CMK (cell line): Measurements from ENCODE around the gene ANKRD11.
A peak's percentile ranks its signal among the peaks of the same experiment; 100 is the strongest.

ENCODE experiments used
- DNase-seq: peaks from one replicate; pipeline ENCODE4 v3.0.0-alpha.2; 2010; ENCODE audit warnings: low read depth

The ANKRD11 gene

GRCh38 chr16:89297156-89297874 lies 193.0 kb downstream of the ANKRD11 start:
- DNase-seq: no peak

DNA sequence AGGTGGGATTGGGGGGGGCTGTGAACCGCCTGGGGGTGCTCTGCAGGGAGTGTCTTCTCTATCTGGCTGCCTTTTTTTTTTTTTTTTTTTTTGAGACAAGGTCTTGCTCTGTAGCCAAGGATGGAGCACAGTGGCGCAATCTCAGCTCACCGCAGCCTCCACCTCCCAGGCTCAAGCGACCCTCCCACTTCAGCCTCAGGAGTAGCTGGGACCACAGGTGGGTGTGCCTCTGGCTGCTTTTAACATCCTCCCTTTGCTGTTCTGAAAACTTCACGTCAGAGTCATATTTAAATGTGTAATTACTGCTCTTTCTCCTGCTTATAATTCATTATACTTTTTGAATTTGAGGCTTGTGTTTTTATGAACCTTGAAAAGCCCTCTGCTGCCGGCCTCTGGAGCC lies 194.4 kb downstream of the ANKRD11 start:
- DNase-seq: no peak

- DNase-seq: no peak
These were observed 195.1 kb downstream of the ANKRD11 start for GRCh38 chr16:89295071-89295900.

- no peak for DNase-seq
These were observed 195.9 kb downstream of the ANKRD11 start for GRCh38 chr16:89294486-89294885.

DNA sequence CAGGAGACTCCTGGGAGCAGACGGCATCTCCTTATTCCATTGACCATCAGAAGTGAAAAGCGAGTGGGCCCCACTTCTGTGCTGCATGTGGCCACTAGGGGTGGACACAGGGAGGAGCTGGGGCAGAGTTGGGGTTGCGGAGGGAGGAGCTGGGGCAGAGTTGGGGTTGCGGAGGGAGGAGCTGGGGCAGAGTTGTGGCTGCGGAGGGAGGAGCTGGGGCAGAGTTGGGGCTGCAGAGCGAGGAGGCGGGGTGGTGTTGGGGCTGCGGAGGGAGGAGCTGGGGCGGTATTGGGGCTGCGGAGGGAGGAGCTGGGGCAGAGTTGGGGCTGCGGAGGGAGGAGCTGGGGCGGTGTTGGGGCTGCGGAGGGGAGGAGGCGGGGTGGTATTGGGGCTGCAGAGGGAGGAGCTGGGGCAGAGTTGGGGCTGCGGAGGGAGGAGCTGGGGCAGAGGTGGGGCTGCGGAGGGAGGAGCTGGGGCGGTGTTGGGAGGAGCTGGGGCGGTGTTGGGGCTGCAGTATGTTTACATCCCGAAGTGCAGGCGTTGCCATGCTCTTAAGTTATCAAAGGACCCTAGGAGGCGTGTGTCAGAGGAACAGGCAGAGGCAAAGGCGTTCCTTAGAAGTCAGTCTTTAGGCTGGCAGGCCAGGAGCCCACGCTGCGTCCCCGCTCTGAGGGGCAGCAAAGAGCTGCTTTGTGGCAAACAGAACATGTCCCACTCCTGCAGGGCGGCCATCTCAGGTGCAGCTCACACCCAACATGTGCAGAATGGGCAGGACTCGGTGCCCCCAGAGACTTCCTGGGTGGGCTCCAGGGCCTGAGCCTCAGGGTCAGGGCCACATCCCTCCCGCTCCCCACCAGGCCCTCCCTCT lies 196.9 kb downstream of the ANKRD11 start:
- no peak for DNase-seq

DNA sequence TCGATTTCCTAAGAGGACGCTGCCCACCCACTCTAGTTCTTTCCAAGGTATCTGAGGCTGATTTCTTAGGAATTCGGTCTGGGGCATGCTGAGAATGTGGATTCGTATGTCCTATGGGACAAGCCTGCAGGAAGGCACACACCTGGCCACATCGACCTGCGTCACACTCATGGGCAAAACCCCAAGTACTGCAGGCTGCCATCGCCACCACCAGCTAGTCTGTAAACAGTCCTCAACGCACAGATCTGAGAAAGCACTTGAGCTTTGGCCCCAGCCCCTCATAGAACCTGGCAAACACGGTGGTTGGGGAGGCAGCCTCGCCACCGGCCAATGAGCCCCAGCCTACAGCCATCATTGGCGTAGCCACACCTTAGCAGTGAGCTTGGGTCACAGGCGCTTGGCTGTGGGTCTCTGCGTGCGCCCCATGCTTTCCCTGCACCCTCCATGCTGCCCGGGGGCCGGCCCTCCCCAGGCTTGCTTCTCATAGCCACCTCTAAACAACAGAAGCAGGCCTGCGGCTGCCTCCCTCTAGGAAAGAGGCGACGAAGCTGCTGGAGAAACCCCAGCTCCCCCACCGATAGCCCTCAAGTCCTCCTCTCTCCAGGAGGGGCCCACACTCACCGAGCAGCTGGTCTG lies 197.8 kb downstream of the ANKRD11 start:
- no peak for DNase-seq

GRCh38 chr16:89291776-89292175 lies 198.6 kb downstream of the ANKRD11 start:
- DNase-seq: no peak

DNA sequence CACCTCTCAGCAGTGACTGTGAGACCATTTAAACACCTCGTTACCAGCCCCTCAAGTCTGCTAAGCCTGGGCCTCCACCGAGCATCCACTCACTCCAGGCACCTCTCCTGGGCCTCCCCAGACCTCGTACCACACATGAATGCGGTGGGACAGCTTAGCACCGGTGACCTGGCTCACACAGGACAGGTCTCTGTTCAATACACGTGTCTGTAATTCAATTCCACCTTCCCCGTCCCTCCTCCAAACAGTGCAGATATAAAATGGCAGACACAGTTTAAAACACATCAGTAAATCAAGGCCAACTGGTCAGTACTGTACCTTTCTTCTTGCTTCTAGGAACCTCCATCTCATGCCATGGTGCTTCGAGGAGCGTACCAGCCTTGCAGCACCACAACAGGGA lies 199.0 kb downstream of the ANKRD11 start:
- DNase-seq: no peak

GRCh38 chr16:89290887-89291286 lies 199.5 kb downstream of the ANKRD11 start:
- no peak for DNase-seq

DNA sequence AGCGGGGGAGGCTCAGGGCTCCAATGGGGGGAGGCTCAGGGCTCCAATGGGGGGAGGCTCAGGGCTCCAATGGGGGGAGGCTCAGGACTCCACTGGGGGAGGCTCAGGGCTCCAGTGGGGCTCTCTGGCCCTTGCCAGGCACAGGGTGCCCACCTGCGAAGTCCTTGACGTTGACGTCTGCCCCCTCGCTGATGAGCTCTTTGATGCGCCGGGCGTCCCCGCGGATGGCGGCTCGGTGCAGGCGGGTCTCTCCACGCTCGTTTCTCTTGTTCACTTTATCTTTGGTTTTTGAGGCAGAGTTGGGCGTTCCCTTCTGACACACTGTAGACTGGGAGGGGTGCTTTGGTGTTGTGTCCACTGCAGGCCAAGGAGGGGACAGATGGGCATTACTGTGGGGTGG lies 199.9 kb downstream of the ANKRD11 start:
- no peak for DNase-seq

- peak; percentile 29 for DNase-seq
These were observed 200.6 kb downstream of the ANKRD11 start for GRCh38 chr16:89289428-89290395.

DNA sequence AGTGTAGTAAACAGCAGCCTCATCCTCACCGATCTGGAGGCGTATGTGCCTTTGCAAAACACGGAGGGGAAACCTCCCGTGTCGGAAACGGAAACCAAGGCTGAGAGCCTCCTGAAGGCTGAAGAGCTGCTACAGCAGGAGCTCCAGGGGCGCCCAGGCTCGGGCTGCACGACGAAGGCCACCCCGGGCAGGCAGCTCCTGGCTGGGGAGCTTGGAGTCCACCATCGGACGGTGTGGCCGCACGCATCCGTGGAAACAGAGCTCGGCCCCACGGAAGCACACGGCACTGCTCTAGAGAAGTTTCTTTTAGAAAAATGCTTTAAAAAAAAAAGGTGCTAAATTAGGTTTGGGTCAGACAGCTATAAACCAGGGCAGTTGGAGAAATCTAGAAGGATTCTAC lies 201.4 kb downstream of the ANKRD11 start:
- no peak for DNase-seq

- DNase-seq: no peak
These were observed 201.8 kb downstream of the ANKRD11 start for GRCh38 chr16:89288577-89288844.

GRCh38 chr16:89287777-89288576 lies 202.4 kb downstream of the ANKRD11 start:
- DNase-seq: no peak

- no peak for DNase-seq
These were observed 204.3 kb downstream of the ANKRD11 start for GRCh38 chr16:89286096-89286495.

DNA sequence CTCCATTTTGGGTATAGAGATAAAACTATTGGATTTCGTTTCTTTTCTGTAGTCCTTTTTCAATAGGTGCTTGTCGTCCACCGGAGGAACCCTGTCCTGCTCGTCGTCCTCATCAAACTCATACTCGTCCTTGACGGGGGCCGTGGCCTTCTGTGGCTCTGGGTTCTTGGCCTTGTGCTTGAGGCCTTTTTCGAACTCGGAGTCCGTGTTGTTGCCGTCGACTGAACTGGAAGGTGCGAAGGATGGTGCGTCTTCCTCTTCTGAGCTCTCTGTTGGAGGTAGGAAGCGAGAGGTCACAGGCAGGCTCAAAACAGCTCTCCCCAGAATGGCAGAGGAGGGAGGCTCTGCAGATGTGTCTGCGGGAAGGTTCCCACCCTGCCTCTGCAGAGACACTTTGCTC lies 205.0 kb downstream of the ANKRD11 start:
- no peak for DNase-seq

DNA sequence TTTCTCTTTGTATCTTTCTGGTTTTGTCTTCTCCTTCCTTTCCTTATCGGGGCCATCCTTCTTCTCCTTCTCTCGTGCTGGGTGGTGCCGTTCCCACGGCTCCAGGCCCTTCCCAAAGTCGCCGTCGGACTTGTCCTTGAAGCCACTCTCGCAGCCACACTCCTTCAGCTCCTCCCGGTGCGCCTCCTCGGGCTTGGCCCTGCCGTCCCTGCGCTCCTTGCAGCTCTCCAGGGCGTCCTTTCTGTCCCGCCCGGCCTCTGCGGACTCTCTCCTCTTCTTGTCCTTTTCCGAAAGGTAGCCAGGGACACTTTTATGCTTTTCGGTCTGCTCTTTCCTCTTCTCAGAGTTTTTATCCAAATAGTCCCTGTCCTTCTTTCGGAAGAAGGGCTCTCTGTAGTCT lies 206.9 kb downstream of the ANKRD11 start:
- no peak for DNase-seq

GRCh38 chr16:89282523-89282922 lies 207.8 kb downstream of the ANKRD11 start:
- DNase-seq: no peak

GRCh38 chr16:89281829-89282228 lies 208.5 kb downstream of the ANKRD11 start:
- DNase-seq: no peak

GRCh38 chr16:89281189-89281577 lies 209.2 kb downstream of the ANKRD11 start:
- DNase-seq: no peak
